Activated CD4-positive, alpha-beta T cell treated with anti-CD3 and anti-CD28 coated beads, Interleukin-2, amount 50 U/mL, for 24 hours (primary cell): ENCODE data around the gene ADAMTSL4.
"Not testable (repeated sequence)": the region's sequence is repeated elsewhere in the genome, so short reads cannot be mapped to it uniquely, and the experiment has no call there.

ENCODE experiments used
- DNase-seq, 2 donors: peaks; one replicate each; pipeline ENCODE4 v3.0.0-alpha.2; 2020; ENCODE audit warnings: low read depth in 1 of 2, low spot score in 1 of 2

The ADAMTSL4 gene

DNA sequence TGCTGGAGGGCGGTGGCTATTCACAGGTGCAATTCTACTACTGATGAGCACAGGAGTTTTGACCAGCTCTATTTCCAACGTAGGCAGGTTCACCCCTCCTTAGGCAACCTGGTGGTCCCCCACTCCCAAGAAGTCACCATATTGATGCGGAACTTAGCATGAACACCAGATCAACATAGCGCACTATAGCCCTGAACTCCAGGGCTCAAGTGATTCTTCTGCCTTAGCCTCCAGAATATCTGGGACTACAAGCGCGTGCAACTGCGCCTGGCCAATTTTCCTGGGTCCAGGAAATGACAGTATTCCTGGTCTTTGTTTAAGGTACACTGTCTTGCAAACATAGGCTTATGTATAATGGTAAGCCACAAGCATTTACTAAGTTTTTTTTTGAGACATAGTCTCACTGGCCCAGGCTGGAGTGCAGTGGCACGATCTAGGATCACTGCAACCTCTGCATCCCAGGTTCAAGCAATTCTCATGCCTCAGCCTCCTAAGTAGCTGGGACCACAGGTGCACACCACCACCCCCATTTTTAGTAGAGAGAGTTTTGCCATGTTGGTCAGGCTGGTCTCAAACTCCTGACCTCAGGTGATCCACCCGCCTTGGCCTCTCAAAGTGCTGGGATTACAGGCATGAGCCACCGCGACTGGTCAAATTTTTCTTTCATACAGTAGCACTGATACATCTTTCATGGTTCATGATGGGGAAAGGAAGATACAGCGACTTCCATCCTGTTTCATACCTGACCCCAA, 17.6 kb downstream of the ADAMTSL4 start:
- DNase-seq: no peak

DNA sequence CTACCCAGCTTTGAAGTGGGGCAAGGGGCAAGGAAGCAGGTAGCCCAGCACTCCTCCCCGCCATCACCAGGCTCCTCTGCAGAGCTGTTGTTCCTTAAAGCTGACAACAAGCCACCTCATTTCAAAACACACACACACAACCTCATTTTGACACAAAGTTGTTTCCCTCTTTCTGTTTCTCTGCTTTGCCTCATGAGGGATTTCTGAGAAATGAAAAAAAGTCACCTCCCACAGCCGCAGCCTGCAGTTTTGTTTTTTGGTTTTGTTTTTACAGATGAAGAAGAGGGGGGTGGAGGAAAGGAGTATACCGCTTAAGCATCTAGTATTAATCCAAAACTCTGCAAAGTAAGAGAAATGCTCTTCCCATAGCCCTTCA, 18.1 kb downstream of the ADAMTSL4 start:
- peak in 1 of 2 donors; percentile 66 for DNase-seq

- no peak for DNase-seq
These were observed 18.7 kb downstream of the ADAMTSL4 start for GRCh38 chr1:150567717-150568593.

GRCh38 chr1:150568594-150568966, 19.4 kb downstream of the ADAMTSL4 start:
- DNase-seq: no peak

- DNase-seq: no peak
These were observed 23.9 kb downstream of the ADAMTSL4 start for GRCh38 chr1:150572918-150573647.

GRCh38 chr1:150573648-150574071, 24.5 kb downstream of the ADAMTSL4 start:
- DNase-seq: not testable (repeated sequence)

- no peak for DNase-seq
These were observed 25.3 kb downstream of the ADAMTSL4 start for GRCh38 chr1:150574260-150575071.

DNA sequence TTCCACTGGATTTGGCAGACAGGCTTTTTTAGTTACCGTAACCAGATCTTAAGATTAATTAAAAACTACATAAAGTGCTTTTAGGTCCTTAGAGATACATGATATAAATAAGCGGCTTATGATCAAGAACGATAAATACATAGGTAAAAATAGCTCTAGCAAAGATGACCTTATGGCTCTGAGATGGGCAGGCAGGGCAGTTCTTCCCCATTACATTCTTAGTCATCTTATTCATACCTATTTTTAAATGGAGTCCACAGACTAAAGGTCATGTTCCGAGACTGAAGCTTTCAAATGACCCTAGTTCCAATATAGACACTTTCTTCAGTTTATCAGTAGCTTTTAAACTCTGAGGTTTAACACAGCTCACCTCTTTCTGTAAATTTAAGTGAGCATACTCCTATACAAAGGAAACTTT, 25.9 kb downstream of the ADAMTSL4 start:
- DNase-seq: no peak

- no peak for DNase-seq
These were observed 26.5 kb downstream of the ADAMTSL4 start for GRCh38 chr1:150575518-150576366.

- DNase-seq: no peak
These were observed 27.1 kb downstream of the ADAMTSL4 start for GRCh38 chr1:150576367-150576711.

DNA sequence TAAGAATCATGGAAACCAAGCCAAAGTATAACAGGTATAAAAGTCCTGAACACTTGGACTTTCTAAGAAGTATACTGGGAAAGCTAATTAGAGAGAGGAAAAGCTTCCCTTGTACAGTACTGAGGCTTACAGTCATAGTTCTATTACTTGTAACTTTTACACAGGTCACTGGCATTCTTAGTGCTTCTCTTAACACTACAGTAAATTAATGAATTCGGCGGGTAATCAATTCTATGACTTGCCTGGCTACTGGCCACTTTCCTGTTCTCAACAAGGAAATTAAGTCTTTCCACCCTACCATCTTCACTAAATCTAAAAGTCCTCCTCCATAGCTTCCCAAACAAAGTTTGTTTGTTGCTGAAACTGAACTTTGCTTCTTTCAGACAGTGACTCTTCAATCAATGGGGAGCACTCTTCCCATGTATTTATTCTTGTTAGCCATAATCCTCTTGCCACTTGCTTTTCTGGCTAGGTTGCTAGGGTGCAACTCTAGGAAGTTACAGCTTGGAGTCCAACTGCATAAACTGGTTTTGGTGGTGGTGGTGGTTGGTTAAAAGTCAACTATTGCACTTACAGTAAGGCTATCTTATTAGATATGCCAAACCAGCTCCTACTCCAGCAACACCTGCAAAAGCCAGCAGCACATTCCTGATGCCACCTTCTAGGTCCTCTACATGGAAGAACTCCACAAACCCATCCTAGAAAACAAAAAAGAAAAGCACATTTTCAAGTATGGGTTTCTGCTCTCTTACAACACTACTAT, 27.8 kb downstream of the ADAMTSL4 start:
- DNase-seq: no peak

DNA sequence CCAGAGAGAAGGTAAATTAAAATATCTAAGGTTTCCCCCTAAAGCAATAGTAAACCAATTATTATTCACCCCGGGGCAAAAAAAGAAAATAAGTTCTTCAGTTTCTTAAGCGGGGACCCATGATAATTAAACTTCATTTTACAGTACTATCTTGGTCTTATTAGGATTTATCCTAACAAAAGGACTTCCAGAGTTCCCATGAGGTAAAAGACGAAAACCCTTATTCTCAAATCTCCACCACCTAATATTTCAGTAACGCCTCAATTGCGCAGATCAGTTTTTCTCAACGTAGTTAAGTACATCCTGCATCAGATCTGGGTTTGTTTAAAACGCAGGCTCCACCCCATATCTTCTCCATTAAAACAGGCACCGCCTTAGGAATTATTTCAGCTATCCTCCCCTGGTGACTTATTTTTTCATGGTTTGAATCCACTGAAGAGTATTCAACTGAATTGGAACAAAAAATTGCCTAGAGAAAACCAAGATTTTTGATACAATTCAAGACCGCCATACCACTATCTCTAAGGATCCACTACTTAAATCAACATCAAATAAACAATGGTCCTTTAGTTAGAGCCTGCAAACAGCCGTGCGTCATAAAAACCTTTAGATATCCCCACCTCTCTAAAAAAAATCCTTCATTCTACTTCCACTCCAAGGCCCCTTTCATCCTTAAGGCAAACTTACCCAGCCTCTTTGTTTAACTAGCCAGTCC, 28.5 kb downstream of the ADAMTSL4 start:
- DNase-seq: no peak

DNA sequence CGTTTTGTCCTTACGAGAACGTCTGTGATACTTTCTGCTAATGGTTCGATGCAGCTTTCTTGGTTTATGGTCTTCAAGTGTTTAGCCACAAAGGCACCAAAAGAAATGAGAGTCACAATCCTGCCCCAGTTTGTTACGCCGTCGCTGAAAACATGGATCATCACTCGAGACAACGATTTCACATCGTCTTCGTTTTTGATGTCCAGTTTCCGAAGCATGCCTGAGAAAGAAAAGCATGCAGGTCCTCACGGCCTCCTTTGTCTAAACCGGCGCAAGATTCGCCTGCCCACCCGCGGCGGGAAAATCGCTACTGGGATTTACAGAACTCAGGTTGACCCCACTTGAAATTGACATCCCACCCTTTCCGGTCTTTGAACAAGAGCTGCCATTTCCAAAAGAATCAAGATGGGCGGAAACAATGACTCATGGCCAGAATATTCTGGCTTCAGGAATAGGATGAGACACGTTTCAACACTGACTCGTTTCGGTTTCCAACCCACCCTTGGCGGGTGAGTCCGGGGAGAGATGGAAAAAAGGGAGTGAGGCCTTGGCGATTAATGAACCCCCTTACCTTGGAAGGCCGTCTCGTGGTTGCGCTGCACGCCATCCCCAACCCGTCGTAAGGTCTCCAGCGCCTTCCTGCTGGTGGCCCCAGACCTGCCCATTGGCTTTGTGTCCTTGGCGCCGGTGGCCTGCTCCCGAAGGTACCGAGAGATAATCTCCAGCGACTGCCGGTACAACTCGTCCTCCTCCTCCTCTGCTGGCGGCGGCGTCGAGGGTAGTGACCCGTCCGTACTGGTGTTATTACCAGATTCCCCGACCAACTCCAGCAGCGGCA, 29.3 kb downstream of the ADAMTSL4 start:
- peak in 1 of 2 donors; percentile 81 for DNase-seq

DNA sequence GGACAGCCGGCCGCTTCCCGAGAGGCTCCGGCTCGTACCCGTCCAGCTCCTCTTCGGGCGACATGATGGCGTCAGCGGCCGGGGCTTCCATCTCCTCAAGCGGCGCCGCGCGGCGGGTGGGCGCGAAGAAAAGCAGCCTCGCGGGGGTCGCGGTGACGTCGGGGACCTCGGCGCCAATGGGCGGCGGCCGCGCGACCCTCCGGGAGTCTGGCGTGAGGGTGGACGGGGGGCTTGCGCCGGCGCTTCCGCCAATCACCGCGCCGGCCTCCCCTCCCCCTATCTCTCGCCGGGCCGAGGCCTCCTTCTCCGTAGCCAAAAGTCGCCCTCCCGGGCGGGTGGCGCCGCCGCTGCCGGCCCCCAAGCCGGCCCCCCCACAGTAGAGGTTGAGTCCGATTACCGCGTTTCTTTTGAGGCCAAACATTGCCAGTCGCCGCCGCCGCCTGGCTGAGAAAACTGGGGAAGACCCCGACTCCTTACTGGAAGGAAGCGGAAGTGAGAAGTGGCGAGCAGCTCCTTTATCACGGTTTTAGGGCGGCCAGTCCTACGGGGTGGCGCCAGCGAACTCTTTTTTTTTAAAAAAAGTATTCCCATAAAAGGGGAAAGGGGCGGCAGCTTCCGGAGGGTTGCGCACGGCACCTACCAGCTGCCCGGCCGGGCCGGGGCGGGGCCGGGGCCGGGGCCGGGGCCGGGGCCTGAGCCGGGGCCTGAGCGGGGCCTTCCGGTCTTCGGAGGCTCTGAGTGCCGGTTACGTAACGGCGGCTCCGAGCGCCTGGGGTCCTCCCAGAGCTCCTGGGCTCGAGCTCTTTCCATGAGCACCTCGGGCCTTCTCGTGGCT, 30.1 kb downstream of the ADAMTSL4 start, which contains the start of gene MCL1:
MCL1 (minus strand) TSS at position 501 of the 835 bp plus-strand sequence; CDS start at position 421, 80 bp downstream.
- DNase-seq: peak; percentile 67 to 84

GRCh38 chr1:150579945-150580642, 30.9 kb downstream of the ADAMTSL4 start:
- no peak for DNase-seq

DNA sequence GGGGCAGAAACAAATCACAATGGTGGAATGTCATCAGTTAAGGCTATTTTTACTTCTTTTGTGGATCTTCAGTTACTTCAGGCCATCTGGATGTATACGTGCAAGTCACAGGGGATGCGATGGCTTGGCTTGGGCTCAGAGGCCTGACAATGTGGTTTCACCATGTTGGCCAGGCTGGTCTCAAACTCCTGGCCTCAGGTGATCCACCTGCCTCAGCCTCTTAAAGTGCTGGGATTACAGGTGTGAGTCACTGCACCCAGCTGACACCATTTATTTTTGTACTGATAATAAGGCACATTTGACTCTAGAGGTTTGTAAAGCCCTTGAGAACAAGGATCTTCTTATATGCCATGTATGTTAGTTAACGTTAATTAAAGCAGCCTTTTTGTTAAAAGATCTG, 31.8 kb downstream of the ADAMTSL4 start:
- DNase-seq: not testable (repeated sequence)
